Stimulated activated CD8-positive, alpha-beta memory T cell treated with anti-CD3 and anti-CD28 coated beads, Interleukin-4, amount 100 ng/mL, for 4 hours (primary cell): Measurements from ENCODE around the gene NEDD4.
"Not testable (repeated sequence)": the region's sequence is repeated elsewhere in the genome, so short reads cannot be mapped to it uniquely, and the experiment has no call there.

Source experiments
- DNase-seq, 2 donors: peaks; one replicate each; pipeline ENCODE4 v3.0.0-alpha.2; 2020; ENCODE audit warnings: low read depth in 2 of 2, low spot score in 1 of 2

NEDD4 gene

GRCh38 chr15:55993111-55993803 is at the start of gene NEDD4:
Gene NEDD4 (minus strand): TSS chr15:55993612. CDS start chr15:55993555, 57 bp downstream.
- peak; percentile 31 to 56 for DNase-seq

- no peak for DNase-seq
These were observed 49.1 kb upstream of the NEDD4 start for GRCh38 chr15:56042498-56042897.

- no peak for DNase-seq
These were observed 48.6 kb upstream of the NEDD4 start for GRCh38 chr15:56042031-56042430.

- DNase-seq, result no peak
These were observed 46.9 kb upstream of the NEDD4 start for GRCh38 chr15:56040081-56041035.

- no peak for DNase-seq
These were observed 45.3 kb upstream of the NEDD4 start for GRCh38 chr15:56038707-56039106.

GRCh38 chr15:56038015-56038414 is 44.6 kb upstream of the NEDD4 start:
- no peak for DNase-seq

- no peak for DNase-seq
These were observed 43.2 kb upstream of the NEDD4 start for GRCh38 chr15:56036546-56037067.

GRCh38 chr15:56035166-56035565 is 41.8 kb upstream of the NEDD4 start:
- DNase-seq, result no peak

GRCh38 chr15:56034514-56034913 is 41.1 kb upstream of the NEDD4 start:
- no peak for DNase-seq

- DNase-seq, result no peak
These were observed 39.0 kb upstream of the NEDD4 start for GRCh38 chr15:56032373-56032772.

- no peak for DNase-seq
These were observed 38.4 kb upstream of the NEDD4 start for GRCh38 chr15:56031836-56032235.

- DNase-seq, result no peak
These were observed 38.0 kb upstream of the NEDD4 start for GRCh38 chr15:56031402-56031801.

GRCh38 chr15:56028430-56028829 is 35.0 kb upstream of the NEDD4 start:
- DNase-seq, result no peak

GRCh38 chr15:56023160-56023559 is 29.7 kb upstream of the NEDD4 start:
- DNase-seq, result not testable (repeated sequence)

GRCh38 chr15:56019819-56020486 is 26.5 kb upstream of the NEDD4 start:
- no peak for DNase-seq

- DNase-seq, result no peak
These were observed 25.8 kb upstream of the NEDD4 start for GRCh38 chr15:56019060-56019793.

- no peak for DNase-seq
These were observed 24.5 kb upstream of the NEDD4 start for GRCh38 chr15:56017920-56018319.

- no peak for DNase-seq
These were observed 24.1 kb upstream of the NEDD4 start for GRCh38 chr15:56017511-56017910.

- DNase-seq, result no peak
These were observed 22.9 kb upstream of the NEDD4 start for GRCh38 chr15:56016281-56016680.

GRCh38 chr15:56014677-56015076 is 21.3 kb upstream of the NEDD4 start:
- no peak for DNase-seq

GRCh38 chr15:56007053-56007452 is 13.6 kb upstream of the NEDD4 start:
- not testable (repeated sequence) for DNase-seq
